GM19240 (cell line): ENCODE results near the gene IKZF5.
A peak's percentile ranks its signal among the peaks of the same experiment; 100 is the strongest.

Source experiments
- DNase-seq: peaks from one replicate; pipeline ENCODE4 v3.0.0; 2011; ENCODE audit warnings: low spot score; ENCODE audit not compliant: insufficient read length

IKZF5 gene

DNA sequence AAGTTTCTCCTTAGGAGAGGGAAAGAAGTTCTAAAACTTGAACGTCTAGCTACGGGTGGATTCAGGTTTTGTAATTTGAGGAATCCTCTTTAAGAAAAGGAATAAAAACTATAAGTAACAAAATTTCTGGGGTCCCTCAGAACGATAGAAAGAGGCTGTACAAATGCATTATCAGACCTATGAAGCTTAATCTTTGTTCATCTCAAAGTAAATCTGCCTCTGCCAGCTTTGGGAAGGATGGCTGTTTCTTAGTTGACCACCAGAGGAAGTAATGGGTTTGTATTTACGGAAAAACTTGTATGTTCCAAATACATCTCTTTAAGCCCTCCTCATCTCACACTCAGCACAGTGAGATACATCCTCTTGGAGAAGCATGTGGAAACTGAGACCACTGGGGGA, 27.5 kb downstream of the IKZF5 start:
- no peak for DNase-seq

DNA sequence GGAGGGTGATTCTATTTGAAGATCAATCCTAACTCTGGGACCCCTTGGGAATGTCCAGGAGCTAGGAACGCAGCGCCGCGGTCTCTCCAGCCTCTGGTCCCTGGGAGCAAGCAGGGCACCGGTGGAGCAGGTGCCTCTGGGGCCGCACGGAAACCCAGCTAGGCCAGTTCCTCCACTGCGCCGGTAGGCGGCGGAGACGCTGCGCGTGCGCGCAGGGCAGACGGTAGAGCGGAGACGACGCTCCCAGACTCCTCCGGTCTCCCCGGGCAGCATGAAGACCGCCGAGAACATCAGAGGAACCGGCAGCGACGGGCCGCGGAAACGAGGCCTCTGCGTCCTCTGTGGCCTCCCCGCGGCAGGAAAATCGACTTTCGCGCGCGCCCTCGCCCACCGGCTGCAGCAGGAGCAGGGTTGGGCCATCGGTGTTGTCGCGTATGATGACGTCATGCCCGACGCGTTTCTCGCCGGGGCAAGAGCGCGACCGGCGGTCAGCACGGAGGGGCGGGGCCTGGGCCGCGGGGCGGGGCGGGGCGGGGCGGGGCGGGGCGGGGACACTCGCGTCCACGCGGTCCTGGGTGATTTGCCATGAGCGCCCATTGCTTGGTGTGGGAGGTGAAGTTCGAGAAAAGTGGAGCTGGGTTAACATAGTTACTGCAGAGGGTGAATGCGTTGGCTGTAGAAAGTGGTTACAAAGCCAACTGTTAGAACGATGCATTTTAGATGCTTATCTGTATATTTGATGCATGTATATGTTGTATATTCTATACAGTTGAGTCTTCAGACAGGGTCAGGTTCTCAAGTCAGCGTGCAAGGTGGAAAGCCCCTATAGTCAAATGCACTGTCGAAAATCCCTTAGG, 28.2 kb downstream of the IKZF5 start, which contains the start of gene PSTK:
Gene PSTK, plus strand, starts transcription at position 193 of the 857 bp plus-strand sequence. Its CDS starts 79 bp downstream, at position 272.
- peak; percentile 79 for DNase-seq

DNA sequence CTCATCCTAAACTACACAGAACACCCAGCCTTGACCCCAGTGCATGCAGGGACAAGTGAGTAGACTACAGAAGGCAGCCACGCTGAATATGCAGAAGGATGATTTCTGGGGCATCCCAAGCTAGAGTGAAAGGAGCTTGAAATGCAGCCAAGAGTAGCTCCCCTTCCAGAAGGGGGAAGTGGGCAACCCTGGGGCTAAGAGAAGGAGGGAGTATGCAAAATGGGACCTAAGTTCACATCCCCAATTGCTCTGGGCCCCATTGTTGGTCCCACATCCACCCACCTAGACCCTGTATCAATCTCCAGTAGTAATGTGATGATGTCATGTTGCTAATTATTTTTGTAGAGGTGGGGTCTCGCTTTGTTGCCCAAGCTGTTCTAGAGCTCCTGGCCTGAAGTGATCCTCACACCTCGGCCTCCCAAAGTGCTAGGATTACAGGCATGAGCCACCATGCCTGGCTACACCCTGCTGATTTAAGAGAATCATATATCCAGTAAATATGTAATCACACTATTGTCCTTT, 34.0 kb downstream of the IKZF5 start:
- no peak for DNase-seq

GRCh38 chr10:122974023-122974422, 34.6 kb downstream of the IKZF5 start:
- no peak for DNase-seq

- DNase-seq, result no peak
Measured at GRCh38 chr10:122968698-122969097, 39.9 kb downstream of the IKZF5 start.

- DNase-seq, result no peak
Measured at GRCh38 chr10:122966879-122967278, 41.7 kb downstream of the IKZF5 start.

DNA sequence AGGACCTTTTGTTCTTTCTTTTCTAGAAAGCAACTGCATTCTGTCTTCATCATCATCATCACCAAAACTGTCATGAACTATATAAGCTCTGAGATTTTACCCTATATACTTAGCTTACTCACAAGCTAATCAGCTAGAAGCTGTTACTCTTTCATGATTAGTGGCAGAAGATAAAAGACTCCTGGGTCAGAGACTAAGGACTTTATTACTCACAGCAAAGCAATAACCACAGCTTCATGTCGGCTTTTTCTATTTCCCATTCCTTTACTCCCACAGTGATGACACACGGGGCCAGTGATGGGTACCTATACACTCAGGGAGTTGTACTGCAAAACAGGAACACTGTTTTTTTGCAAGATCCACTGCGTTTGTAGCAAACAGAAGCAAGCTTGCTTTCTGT, 46.2 kb downstream of the IKZF5 start:
- DNase-seq, result no peak

DNA sequence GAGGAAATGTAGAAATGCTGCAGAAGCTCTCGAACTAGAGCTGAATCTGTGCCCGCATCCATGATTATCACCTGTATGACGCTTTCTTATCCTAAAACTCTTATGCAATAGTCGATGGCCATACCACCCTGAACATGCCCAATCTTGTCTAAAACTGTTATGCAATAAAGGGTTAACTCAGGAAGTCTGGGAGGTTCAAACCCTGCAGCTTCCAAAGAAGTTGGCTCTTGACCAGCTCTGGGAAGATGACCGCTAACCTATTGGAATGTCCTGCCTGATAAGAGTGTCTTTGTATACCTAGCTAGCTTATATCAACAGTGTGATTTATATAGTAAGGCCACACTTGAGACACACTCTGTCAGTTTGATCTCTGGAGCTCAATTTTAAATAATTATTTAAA, 51.1 kb downstream of the IKZF5 start:
- DNase-seq, result no peak

- DNase-seq, result no peak
Measured at GRCh38 chr10:122955892-122956291, 52.7 kb downstream of the IKZF5 start.

- DNase-seq, result no peak
Measured at GRCh38 chr10:122954731-122955050, 53.9 kb downstream of the IKZF5 start.

GRCh38 chr10:122953902-122954730, 54.5 kb downstream of the IKZF5 start, which contains the start of gene C10orf88:
TSS of gene C10orf88 (minus strand) at chr10:122954227. CDS start at chr10:122954178, 49 bp downstream.
- peak; percentile 86 for DNase-seq

DNA sequence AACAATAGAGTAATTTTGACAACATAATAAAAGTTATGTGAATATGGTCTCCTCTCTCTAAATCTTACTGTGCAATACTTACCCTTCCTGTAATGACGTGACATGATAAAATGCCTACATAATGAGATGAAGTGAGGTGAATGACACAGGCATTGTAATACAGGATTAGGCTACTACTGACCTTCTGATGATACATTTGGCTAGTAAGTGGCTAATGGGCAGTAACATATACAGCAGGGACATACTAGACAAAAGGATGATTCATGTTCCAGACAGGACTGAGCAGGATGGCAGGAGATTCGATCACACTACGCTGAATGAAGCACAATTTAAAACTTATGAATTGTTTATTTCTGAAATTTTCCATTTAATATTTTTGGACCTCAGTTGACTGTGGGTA, 59.3 kb downstream of the IKZF5 start:
- DNase-seq, result no peak
